GM12801 (cell line): ENCODE data around the gene KLHDC1.

Experiments used
- TF ChIP-seq, protein P1 (sequence below): IDR thresholded peaks from one replicate; pipeline ENCODE4 v1.5.1; 2011; ENCODE audit warnings: control low read depth; ENCODE audit not compliant: insufficient read length; ENCODE audit errors: extremely low read depth

KLHDC1 gene

GRCh38 chr14:49703965-49704364 lies 11.0 kb downstream of the KLHDC1 start:
- TF ChIP-seq, protein P1, sequence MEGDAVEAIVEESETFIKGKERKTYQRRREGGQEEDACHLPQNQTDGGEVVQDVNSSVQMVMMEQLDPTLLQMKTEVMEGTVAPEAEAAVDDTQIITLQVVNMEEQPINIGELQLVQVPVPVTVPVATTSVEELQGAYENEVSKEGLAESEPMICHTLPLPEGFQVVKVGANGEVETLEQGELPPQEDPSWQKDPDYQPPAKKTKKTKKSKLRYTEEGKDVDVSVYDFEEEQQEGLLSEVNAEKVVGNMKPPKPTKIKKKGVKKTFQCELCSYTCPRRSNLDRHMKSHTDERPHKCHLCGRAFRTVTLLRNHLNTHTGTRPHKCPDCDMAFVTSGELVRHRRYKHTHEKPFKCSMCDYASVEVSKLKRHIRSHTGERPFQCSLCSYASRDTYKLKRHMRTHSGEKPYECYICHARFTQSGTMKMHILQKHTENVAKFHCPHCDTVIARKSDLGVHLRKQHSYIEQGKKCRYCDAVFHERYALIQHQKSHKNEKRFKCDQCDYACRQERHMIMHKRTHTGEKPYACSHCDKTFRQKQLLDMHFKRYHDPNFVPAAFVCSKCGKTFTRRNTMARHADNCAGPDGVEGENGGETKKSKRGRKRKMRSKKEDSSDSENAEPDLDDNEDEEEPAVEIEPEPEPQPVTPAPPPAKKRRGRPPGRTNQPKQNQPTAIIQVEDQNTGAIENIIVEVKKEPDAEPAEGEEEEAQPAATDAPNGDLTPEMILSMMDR: no peak

DNA sequence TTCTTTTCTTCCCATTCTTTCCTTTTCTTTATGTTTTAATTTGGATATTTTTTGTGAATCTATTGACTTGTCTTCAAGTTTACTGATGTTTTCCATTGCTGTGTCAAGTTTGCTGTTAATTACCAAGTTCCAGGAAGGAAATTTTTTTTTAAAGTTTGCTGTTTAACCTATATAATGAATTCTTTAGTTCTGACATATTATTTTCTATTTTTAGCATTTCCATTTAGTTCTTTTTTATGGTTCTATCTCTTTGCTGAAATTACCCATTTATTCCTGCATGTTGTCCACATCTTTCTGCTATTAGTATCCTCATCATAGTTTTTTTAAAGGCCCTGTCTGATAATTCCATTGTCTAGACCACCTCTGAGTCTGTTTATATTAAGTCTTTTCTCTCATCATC lies 27.8 kb downstream of the KLHDC1 start:
- TF ChIP-seq, protein P1: no peak

DNA sequence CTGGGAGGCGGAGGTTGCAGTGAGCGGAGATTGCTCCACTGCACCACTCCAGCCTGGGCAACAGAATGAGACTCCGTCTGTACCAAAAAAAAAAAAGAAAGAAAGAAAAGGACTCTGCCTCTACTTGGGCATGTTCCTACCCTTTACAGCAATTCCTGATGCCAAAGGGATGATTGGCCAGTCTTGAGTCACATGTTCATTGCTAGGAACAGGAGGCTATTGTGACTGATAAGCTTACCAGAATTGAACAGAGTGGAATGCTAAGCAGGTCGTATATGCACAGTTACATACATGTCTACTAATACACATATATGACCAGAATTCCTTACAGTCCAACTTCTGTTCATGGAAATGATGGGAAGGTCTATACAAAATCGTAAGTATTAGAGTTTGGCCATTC lies 34.3 kb downstream of the KLHDC1 start:
- TF ChIP-seq, protein P1: no peak

- TF ChIP-seq, protein P1: no peak
Observed at GRCh38 chr14:49732896-49733295, 40.0 kb downstream of the KLHDC1 start.

- TF ChIP-seq, protein P1: no peak
Observed at GRCh38 chr14:49733836-49734235, 40.9 kb downstream of the KLHDC1 start.

DNA sequence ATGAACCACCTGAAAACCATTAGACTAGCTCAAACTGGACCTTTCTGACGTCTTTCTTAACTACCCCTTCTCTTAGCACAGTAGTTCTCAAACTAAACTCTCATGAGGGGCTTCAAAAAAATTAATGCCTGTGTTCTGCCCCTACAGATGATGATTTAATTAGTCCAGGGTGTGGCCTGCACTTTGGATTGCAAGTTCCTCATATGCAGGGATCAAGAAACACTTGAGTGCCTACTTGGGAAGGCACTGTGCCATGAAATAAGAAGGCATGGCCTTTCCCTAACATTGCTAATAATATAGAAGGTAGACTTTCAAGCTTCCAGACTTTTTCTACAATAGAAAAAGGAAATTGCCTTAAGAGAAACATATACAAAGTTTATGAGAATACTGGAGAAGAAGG lies 52.3 kb downstream of the KLHDC1 start:
- TF ChIP-seq, protein P1: no peak

- TF ChIP-seq, protein P1: no peak
Observed at GRCh38 chr14:49754570-49755097, 61.7 kb downstream of the KLHDC1 start.
